ENCODE results near the gene IL6ST.

The IL6ST gene

GRCh38 chr5:55917402-55918086 is 77.2 kb downstream of the IL6ST start:
- no peak for DNase-seq

- no peak for DNase-seq
These were observed 77.8 kb downstream of the IL6ST start for GRCh38 chr5:55916986-55917385.

- DNase-seq: no peak
These were observed 79.0 kb downstream of the IL6ST start for GRCh38 chr5:55915783-55916182.

- no peak for DNase-seq
These were observed 79.8 kb downstream of the IL6ST start for GRCh38 chr5:55914971-55915370.

- no peak for DNase-seq
These were observed 81.0 kb downstream of the IL6ST start for GRCh38 chr5:55913466-55914413.

- DNase-seq: no peak
These were observed 82.7 kb downstream of the IL6ST start for GRCh38 chr5:55911784-55912653.

- no peak for DNase-seq
These were observed 86.0 kb downstream of the IL6ST start for GRCh38 chr5:55908804-55909203.

- DNase-seq: no peak
These were observed 86.8 kb downstream of the IL6ST start for GRCh38 chr5:55907927-55908326.

- DNase-seq: no peak
These were observed 89.5 kb downstream of the IL6ST start for GRCh38 chr5:55905251-55905650.

GRCh38 chr5:55904152-55904551 is 90.6 kb downstream of the IL6ST start:
- DNase-seq: no peak

- DNase-seq: no peak
These were observed 91.6 kb downstream of the IL6ST start for GRCh38 chr5:55903121-55903701.

- no peak for DNase-seq
These were observed 92.1 kb downstream of the IL6ST start for GRCh38 chr5:55902696-55903095.

- DNase-seq: no peak
These were observed 94.0 kb downstream of the IL6ST start for GRCh38 chr5:55900776-55901175.

- DNase-seq: no peak
These were observed 94.7 kb downstream of the IL6ST start for GRCh38 chr5:55900068-55900467.

- DNase-seq: no peak
These were observed 95.4 kb downstream of the IL6ST start for GRCh38 chr5:55899344-55899743.

GRCh38 chr5:55897905-55898304 is 96.9 kb downstream of the IL6ST start:
- no peak for DNase-seq

GRCh38 chr5:55897206-55897894 is 97.4 kb downstream of the IL6ST start:
- DNase-seq: no peak

GRCh38 chr5:55896663-55897062 is 98.1 kb downstream of the IL6ST start:
- no peak for DNase-seq

GRCh38 chr5:55896238-55896637 is 98.5 kb downstream of the IL6ST start:
- no peak for DNase-seq

- no peak for DNase-seq
These were observed 99.4 kb downstream of the IL6ST start for GRCh38 chr5:55895346-55895745.

- DNase-seq: no peak
These were observed 100.6 kb downstream of the IL6ST start for GRCh38 chr5:55894135-55894534.

- no peak for DNase-seq
These were observed 102.3 kb downstream of the IL6ST start for GRCh38 chr5:55892479-55892878.
